DMS 273 (cell line): ENCODE measurements around the gene FAT3.

Experiments
- DNase-seq: peaks from one replicate; lab custom pipeline; 2025; ENCODE audit not compliant: unreplicated experiment; lab: John Stamatoyannopoulos, UW

The FAT3 gene

DNA sequence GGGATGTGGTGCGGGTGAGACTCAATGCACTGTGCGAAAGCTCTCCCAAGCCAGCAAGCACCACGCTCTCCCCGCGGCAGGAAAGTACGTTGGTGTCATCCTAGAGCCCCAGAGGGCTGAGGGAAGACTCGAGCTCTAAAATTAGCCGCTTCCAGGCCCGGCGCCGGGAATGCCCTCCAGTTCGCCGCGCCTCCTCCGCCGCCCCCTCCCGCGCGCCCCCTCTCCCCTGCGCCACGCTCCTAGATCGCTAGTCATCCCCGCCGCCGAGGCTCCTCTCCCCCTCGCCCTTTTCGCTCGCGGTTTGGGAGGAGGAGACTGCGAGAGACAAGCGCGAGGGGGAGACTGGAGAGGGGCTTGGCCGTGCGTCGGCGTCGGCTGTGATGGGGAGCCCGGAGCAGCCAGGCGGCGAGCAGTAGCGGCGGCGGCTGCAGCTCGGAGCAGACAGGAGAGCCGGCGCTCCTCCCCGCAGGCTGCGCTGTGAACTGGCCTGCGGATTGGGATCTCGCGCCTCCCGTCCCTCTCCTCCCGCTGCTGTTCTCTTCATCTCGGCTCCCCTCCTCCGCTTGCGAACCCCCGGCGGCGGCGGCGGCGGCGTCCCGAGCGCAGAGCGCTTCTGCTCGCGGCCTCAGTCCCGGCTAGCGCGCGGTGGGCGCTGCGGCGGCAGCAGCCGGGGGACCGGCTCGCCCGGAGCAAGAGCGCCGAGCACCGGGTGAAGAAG is at the start of gene FAT3:
TSS of gene FAT3 (plus strand) at position 412 of the 718 bp plus-strand sequence. CDS start 127,295 bp downstream, outside the sequence.
- DNase-seq = peak; percentile 72

DNA sequence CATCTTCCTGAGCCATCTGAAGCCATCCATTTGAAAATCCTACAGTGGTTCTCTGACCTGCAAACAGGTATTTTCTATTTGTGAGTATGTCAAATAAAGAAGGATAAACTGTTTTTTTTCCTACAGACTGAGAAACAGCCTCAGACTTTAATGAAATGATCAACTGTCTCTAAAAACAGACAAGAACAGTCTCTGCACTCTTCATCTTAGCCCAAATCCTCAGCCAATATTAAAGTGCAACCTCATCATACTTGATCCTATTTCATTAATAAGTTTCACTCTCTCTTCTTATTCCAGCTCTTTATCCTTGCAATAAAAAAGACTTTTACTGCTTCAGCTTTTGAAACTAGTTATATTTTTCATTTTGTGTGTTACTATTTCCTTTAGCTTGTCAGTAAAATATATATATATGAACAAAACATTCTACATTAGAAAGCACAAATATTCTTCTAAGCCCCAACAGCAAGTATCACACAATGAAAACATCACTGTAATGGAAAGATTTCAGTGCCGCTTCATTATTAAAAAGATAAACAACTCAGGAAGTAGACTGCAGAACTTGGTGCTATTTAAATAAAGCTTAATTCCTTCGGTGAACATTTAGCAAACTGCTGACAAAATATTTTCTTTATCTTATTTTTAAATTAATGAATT is 45.5 kb upstream of the FAT3 start:
- no peak for DNase-seq

GRCh38 chr11:92180226-92180625 is 44.4 kb upstream of the FAT3 start:
- no peak for DNase-seq

- DNase-seq = no peak
Observed at GRCh38 chr11:92180664-92181251, 43.9 kb upstream of the FAT3 start.

- no peak for DNase-seq
Observed at GRCh38 chr11:92190535-92191206, 33.9 kb upstream of the FAT3 start.

DNA sequence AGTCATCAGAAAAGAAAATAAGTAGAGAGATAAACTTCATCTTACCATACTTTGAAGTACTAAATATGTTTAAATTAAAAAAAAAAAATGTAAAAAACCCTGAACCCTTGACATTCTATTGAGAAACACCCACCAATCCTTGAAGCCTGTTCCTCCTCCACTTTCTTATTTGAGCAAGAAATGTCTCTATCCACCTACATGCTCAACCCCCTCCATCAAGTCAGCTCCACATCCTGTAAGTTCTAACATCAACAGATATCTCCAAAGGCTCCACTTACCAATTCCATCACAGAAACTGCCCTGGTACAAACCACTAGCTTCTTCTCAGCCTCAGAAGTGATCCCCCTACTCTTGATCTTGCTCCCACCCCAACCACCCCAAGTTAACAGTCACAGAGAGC is 32.5 kb upstream of the FAT3 start:
- DNase-seq = no peak

DNA sequence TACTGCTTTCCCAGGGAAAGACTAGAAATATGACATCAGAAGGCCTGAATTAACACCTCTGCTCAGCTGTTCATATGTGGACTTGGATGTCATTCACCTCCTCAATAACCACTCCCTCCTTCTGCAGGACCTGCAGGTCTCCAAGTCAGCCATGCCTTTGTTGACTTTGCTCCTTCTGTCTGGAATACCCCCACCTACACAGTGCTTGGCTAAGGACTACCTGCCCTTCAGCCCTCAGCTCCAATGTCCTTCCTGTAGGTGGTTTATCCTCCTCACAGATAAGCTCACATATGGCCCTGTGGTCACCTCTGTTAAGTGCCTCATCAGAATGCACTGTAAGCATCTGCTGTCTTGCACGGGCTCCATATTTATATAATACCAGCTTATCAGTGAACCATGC is 26.4 kb upstream of the FAT3 start:
- no peak for DNase-seq

DNA sequence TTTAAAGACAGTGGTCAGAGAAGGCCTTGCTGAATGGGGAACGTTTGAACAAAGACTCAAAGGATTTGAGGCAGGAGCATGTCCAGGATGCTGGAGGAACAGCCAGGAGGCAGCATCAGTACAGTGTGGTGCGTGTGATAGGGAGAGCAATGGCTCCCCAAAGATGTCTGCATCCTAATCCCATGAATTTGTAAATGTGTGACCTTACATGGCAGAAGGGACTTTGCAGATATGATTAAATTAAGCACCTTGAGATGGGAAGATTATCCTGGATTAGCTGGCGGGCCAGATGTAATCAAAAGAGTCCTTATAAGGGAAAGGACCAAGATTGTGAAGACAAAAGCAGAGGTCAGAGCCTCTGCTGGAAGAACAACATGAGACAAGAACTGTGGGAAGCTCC is 24.6 kb upstream of the FAT3 start:
- DNase-seq = no peak

GRCh38 chr11:92204731-92205130 is 19.9 kb upstream of the FAT3 start:
- no peak for DNase-seq

- no peak for DNase-seq
Observed at GRCh38 chr11:92206441-92206840, 18.2 kb upstream of the FAT3 start.

- peak; percentile 36 for DNase-seq
Observed at GRCh38 chr11:92211576-92212167, 12.9 kb upstream of the FAT3 start.

DNA sequence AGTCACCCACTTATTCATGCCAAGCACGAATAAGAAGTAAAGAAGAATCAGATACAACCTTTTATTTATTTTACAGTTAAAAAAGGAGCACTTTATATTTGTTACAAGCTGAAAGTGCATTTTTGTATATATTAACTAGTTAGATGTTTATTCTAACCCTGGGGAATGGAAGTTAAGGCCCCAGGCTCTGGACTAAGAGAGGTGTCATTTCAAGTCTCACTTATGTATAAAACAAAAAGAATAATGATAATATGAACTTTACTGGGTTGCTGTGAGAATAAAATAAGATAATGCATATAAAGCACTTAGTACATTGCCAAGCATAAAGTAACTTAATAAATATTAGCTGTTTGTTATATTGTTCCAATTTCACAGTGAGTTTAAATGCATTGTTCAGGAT is 12.1 kb upstream of the FAT3 start:
- DNase-seq = no peak

DNA sequence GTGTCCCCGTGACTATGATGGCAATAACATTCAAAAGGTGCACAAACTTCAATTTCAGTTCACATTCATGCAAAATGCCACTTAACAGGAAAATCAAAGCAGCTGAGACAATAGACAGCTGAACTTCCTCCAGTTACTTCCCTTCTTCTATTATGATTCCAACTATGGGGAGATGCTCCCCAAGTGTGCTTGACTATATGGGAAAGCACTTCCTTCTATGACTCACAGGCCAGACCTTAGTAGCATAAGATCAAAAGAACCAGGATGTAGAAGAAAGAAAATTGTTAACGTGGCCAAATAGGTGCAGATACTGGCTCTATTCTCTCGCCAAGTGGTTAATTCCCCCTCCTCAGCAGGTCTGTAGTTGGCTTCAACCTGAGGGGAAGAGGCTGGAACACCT is 7.8 kb upstream of the FAT3 start:
- DNase-seq = no peak

DNA sequence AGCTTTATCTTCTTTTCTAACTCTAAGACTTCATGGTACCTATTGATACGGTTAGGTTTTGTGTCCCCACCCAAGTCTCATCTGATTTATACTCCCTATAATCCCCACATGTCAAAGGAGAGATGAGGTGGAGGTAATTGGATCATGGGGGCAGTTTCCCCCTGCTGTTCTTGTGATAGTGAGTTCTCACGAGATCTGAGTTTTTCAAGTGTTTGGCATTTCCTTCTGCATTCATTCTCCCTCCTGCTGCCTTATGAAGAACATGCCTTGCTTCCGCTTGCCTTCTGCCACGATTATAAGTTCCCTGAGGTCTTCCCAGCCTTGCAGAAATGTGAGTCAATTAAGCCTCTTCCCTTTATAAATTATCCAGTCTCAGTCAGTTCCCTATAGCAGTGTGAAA is 5.1 kb upstream of the FAT3 start:
- no peak for DNase-seq

- DNase-seq = no peak
Observed at GRCh38 chr11:92222701-92223100, 1.9 kb upstream of the FAT3 start.

DNA sequence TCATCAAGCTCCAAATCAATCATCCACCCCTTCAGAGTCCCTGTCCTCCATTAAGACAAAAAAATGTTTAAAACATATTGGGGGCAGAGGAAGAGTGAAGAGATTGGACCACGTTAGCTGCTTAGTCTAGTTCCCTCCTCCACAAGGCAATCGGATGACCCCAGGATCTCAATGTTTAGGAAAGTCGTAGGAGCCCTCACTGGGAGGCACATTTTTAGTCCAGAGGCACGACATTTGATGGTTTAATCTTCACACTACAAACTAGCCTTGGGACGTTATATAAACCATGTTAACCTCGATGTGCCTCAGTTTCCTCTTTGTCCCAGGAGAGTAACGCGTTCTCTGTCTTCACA is 588 bp upstream of the FAT3 start:
- DNase-seq = no peak

DNA sequence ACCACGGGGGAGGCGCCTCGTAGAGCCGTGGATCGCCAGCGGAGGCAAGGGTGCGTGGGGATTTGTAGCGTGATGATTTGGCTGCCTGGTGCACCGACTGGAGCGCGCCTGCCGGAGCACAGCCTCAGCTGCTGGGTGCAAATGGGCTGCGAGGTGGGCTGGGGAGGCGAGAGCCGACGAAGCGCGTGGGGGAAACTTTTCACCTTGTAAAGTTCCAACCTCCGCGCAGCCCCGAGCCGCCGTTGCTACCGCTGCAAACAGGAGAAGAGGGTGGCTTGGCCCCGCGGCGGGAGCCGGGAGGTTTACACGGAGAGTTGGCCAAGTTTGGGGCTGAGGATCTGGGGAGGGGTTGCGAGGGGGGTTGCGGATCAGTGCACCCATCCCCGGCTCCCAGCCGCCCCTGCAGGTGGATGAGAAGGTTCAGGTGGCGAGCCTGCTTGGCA is 528 bp downstream of the FAT3 start:
- peak; percentile 41 for DNase-seq

DNA sequence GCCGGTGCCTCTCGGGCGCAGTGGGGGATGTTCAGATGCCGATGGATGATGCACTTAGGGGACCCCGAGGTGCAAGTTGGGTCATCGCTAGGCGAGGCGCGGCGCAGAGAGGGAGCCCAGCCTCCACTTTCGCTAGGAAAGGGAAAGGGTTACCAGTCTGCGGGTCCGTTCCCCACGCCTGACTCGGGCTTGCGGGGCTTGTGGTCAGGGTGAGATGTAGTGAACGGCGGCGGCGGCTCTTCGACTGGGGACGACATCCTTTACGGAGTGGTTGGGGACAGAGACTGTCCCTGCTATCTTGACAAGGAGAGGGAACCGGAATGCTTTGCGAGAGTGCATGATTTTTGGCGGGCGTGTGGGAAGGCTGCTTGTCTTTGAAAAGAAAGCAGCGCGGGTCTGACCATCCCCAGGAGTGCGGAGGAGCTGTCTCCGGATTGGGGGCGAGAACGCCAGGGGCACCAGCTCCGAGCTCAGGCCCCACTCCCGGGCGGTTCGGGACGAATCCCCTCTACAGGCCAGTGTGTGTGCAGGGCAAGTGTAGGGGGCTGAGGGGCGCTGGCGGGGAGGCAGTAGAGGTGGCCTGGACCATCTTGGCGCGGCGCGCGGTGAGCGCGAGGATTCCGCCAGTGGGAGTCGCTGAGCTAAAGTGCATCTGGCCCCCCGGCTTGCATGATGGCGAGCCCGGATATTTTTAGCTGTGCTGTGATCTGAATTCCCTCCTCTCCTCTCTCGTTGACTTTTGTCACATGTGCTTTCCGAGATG is 1.1 kb downstream of the FAT3 start:
- DNase-seq = peak; percentile 59

- peak; percentile 49 for DNase-seq
Observed at GRCh38 chr11:92226331-92227229, 2.0 kb downstream of the FAT3 start.
